WERI-Rb-1 (cell line): ENCODE results near the gene NUTF2.

ENCODE experiments used
- DNase-seq: peaks from one replicate; pipeline ENCODE4 v3.0.0-alpha.2; 2020
- H3K27ac ChIP-seq: fragments of 250-450 bp; sonication (Bioruptor Pico); 2 replicates; pipeline ENCODE4 v1.5.1; 2020; ENCODE audit warnings: mild to moderate bottlenecking, moderate library complexity
- H3K27me3 ChIP-seq: fragments of 250-450 bp; sonication (Bioruptor Pico); 2 replicates; pipeline ENCODE4 v1.5.1; 2021; ENCODE audit warnings: mild to moderate bottlenecking, low read depth, moderate library complexity; ENCODE audit not compliant: insufficient read depth, severe bottlenecking
- H3K36me3 ChIP-seq: fragments of 250-450 bp; sonication (Bioruptor Pico); 2 replicates; pipeline ENCODE4 v1.5.1; 2020; ENCODE audit warnings: mild to moderate bottlenecking, moderate library complexity
- H3K4me3 ChIP-seq: 2 replicates; pipeline ENCODE4 v1.5.1; 2011; ENCODE audit warnings: low read depth, mild to moderate bottlenecking, control low read depth, low read length
- H3K9me3 ChIP-seq: fragments of 250-450 bp; sonication (Bioruptor Pico); 2 replicates; pipeline ENCODE4 v1.5.1; 2021; ENCODE audit warnings: mild to moderate bottlenecking, moderate library complexity; ENCODE audit not compliant: severe bottlenecking
- CTCF ChIP-seq: IDR thresholded peaks from 2 replicates; pipeline ENCODE4 v1.5.1; 2011; ENCODE audit warnings: low read depth, mild to moderate bottlenecking, control low read depth, inconsistent platforms, low read length

The NUTF2 gene

DNA sequence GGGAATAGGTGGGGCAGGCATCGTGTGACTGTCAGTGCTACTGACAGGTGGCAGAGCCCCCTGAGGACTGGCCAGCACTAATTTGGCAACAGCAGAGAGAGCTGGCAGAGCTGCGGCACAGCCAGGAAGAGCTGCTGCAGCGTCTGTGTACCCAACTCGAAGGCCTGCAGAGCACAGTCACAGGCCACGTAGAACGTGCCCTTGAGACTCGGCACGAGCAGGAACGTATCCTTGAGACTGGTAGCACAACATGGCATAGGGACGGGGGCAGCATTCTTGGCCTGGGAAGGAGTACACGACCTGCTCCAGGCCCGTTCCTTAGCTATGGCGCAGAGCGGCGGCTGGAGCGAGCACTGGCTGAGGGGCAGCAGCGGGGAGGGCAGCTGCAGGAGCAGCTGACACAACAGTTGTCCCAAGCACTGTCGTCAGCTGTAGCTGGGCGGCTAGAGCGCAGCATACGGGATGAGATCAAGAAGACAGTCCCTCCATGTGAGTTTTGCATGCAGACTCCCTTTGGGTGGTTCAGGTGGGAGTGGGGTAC is 35.0 kb downstream of the NUTF2 start:
- Histone ChIP-seq H3K36me3 (peaks cover 78% of the 10 kb centered on the region), H3K27ac (no peak overlapping the region), H3K9me3 (no peaks in the 10 kb centered on the region), H3K4me3 (no peak overlapping the region), H3K27me3 (no peaks in the 10 kb centered on the region)
- TF ChIP-seq CTCF = no peak
- DNase-seq = no peak

DNA sequence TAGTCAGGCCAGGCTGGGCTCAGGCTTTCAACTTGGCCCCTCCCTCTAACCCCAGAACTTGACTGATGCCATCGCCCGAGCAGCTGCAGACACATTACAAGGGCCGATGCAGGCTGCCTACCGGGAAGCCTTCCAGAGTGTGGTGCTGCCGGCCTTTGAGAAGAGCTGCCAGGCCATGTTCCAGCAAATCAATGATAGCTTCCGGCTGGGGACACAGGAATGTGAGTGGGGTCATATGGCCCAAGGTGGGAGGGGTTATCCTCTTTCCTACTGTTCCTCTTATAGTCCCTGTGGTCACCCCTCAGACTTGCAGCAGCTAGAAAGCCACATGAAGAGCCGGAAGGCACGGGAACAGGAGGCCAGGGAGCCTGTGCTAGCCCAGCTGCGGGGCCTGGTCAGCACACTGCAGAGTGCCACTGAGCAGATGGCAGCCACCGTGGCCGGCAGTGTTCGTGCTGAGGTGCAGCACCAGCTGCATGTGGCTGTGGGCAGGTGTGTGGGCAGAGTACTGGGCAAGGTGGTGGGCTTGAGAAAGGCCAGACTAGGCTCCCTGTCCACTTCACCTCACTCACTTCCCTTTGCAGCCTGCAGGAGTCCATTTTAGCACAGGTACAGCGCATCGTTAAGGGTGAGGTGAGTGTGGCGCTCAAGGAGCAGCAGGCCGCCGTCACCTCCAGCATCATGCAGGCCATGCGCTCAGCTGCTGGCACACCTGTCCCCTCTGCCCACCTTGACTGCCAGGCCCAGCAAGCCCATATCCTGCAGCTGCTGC is 35.8 kb downstream of the NUTF2 start:
- Histone ChIP-seq H3K4me3 (no peak overlapping the region), H3K9me3 (no peaks in the 10 kb centered on the region), H3K27ac (no peak overlapping the region), H3K27me3 (no peaks in the 10 kb centered on the region), H3K36me3 (peaks cover 70% of the 10 kb centered on the region)
- no peak for TF ChIP-seq CTCF
- no peak for DNase-seq

GRCh38 chr16:67883146-67883871 is 36.6 kb downstream of the NUTF2 start:
- Histone ChIP-seq H3K36me3 (peaks cover 62% of the 10 kb centered on the region), H3K27ac (no peak overlapping the region)

DNA sequence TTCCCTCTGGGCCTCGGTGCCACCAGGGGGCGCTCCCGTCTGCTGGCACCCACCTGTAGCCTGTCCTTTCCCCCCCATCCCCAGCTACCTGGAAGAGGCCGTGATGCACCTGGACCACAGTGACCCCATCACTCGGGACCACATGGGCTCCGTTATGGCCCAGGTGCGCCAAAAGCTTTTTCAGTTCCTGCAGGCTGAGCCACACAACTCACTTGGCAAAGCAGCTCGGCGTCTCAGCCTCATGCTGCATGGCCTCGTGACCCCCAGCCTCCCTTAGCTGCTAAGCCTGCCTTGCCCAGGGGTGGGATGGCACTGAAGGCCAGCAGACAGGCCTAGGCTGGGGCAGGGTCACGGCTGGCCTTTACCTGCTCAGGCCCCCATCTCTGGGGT is 37.1 kb downstream of the NUTF2 start:
- no peak overlapping the region for H3K4me3 ChIP-seq
- peaks cover 56% of the 10 kb centered on the region for H3K36me3 ChIP-seq
- no peaks in the 10 kb centered on the region for H3K9me3 ChIP-seq
- no peak overlapping the region for H3K27ac ChIP-seq
- H3K27me3 ChIP-seq = no peaks in the 10 kb centered on the region
- TF ChIP-seq CTCF = peak; percentile 88
- DNase-seq = peak; percentile 66

More at GRCh38 chr16:67883146-67883871, 36.6 kb downstream of the NUTF2 start:
- DNase-seq = no peak
- Histone ChIP-seq H3K9me3 (no peaks in the 10 kb centered on the region), H3K4me3 (no peak overlapping the region), H3K27me3 (no peaks in the 10 kb centered on the region)
- no peak for TF ChIP-seq CTCF

DNA sequence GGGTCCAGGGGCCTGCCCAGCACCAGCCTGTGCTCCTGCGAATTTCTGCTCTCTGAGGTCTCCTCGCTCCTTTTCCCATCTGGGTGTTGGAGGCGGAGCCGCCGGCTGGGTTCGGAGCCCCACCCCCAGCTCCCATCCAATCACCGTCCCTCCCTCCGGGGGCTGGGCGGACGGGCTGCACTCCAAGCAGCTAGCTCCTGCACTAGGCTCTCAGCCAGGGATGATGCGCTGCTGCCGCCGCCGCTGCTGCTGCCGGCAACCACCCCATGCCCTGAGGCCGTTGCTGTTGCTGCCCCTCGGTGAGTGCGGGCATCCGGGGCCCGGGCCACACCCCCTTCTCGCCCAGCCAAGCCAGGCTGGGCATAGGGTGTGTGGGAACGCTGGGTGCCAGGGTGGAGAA is 38.0 kb downstream of the NUTF2 start, which contains the start of gene NRN1L:
TSS of gene NRN1L (plus strand) at position 202 of the 400 bp plus-strand sequence. CDS start at position 221, 19 bp downstream.
- H3K27ac ChIP-seq = peak within 1 kb of the TSS; percentile 75
- peaks cover 48% of the 10 kb centered on the region for H3K36me3 ChIP-seq
- H3K4me3 ChIP-seq = no peak within 1 kb of the TSS

More for the DNA sequence above, 38.0 kb downstream of the NUTF2 start, which contains the start of gene NRN1L:
- Histone ChIP-seq H3K9me3 (no peaks in the 10 kb centered on the region), H3K27me3 (no peaks in the 10 kb centered on the region)
- DNase-seq = peak; percentile 92
- no peak for TF ChIP-seq CTCF
